ENCODE measurements around the gene ATP8B4. TPM values are rescaled to one million over a fixed set of nuclear protein-coding genes. Genes with fewer than 3 reads are reported as not detected.
A peak's percentile ranks its signal among the peaks of the same experiment; 100 is the strongest.
"Not testable (repeated sequence)": the region's sequence is repeated elsewhere in the genome, so short reads cannot be mapped to it uniquely, and the experiment has no call there.

ATP8B4 gene
- total and polyA plus RNA-seq, 5 experiments from 2014 or later: 0.18 to 0.99 TPM; not detected in 3

DNA sequence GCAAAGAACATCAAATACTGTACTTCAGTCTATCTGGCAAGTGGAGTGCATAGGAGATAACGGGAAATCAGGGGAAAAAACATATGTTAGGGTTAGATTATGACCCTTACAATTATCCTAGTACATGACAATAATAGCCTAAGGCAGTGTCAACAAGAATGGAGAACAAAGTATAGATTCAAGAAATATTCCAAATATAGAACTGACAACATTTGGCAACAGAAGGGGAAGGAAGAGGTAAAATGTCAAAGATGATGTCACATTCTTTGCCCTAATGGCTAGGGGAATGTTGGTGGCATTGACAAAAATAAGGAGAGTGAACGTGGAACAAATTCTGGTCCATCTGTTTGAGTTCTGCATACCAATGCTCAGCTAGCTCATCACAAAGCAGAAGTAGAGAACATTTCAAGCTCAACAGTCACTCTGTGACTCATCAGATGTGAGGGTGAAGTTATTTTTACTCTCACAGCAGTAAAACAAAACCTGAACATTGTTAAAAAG, 15.5 kb upstream of the ATP8B4 start:
- Mint-ChIP-seq H3K36me3 (no peaks in the 10 kb centered on the region), H3K27me3 (peaks cover 0 to 7% (median 6%) of the 10 kb centered on the region in 5 donors), H3K27ac (no peak overlapping the region), H3K4me3 (no peak overlapping the region), H3K4me1 (peaks cover 0 to 8% (median 2%) of the 10 kb centered on the region in 4 donors), H3K9me3 (peaks cover 0 to 5% (median 0%) of the 10 kb centered on the region in 9 donors)
- POLR2A ChIA-PET: no interaction called here
- DNase-seq (no peak), ATAC-seq (no peak)

- ATAC-seq, H3K36me3 Mint-ChIP-seq, H3K4me3 Mint-ChIP-seq, H3K9me3 Mint-ChIP-seq, H3K4me1 Mint-ChIP-seq, DNase-seq, POLR2A ChIA-PET: not testable (repeated sequence)
- Mint-ChIP-seq H3K27me3 (peaks cover 0 to 14% (median 8%) of the 10 kb centered on the region in 5 donors), H3K27ac (peak overlapping the region in 1 of 10 donors; percentile 11)
Measured at GRCh38 chr15:50132251-50132984, 13.4 kb upstream of the ATP8B4 start.

- no peak for DNase-seq
- no peak overlapping the region for H3K4me3 Mint-ChIP-seq
- no peaks in the 10 kb centered on the region for H3K36me3 Mint-ChIP-seq
- peaks cover 0 to 5% (median 0%) of the 10 kb centered on the region in 9 donors for H3K9me3 Mint-ChIP-seq
- H3K27ac Mint-ChIP-seq: no peak overlapping the region
- H3K4me1 Mint-ChIP-seq: peaks cover 0 to 8% (median 2%) of the 10 kb centered on the region in 4 donors
- peaks cover 0 to 14% (median 8%) of the 10 kb centered on the region in 5 donors for H3K27me3 Mint-ChIP-seq
- no peak for ATAC-seq
- POLR2A ChIA-PET: no interaction called here
Measured at GRCh38 chr15:50131617-50132016, 12.6 kb upstream of the ATP8B4 start.

- Mint-ChIP-seq H3K4me1 (no peaks in the 10 kb centered on the region), H3K36me3 (peaks cover 0 to 9% (median 4%) of the 10 kb centered on the region in 3 donors), H3K27me3 (peaks cover 0 to 13% (median 8%) of the 10 kb centered on the region in 5 donors), H3K4me3 (no peak overlapping the region), H3K9me3 (peaks cover 0 to 11% (median 7%) of the 10 kb centered on the region in 9 donors), H3K27ac (no peak overlapping the region)
- DNase-seq (no peak), ATAC-seq (no peak)
- POLR2A ChIA-PET: no interaction called here
Measured at GRCh38 chr15:50128266-50128665, 9.2 kb upstream of the ATP8B4 start.

DNA sequence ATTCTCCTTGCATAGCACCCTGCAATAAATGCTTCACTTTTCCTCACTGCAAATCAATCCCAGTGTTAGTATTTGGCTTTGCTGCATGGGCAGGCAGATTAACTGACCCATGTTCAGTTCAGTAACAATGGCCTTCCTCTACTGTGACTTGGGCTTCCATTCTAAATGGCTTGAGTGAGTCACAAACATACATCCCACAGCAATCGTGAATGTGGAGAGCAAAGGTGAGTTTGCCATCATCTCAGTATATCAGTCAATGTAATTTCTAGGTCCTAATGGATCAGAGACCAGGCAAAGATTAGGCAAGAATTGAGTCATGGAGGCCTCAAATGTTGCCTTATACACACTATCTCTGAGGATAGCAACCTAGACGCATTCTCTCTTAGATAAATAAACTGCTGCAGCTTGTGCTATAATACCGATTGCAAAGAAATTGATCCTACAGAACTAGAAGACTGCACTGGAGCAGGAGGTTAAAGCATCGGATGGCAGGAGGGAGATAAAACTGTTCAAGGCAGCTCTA, 8.3 kb upstream of the ATP8B4 start:
- Mint-ChIP-seq H3K36me3 (peaks cover 0 to 9% (median 4%) of the 10 kb centered on the region in 3 donors), H3K9me3 (peaks cover 0 to 13% (median 7%) of the 10 kb centered on the region in 9 donors), H3K27me3 (peaks cover 0 to 13% (median 5%) of the 10 kb centered on the region in 5 donors), H3K4me3 (no peak overlapping the region), H3K4me1 (no peaks in the 10 kb centered on the region), H3K27ac (no peak overlapping the region)
- DNase-seq (no peak), ATAC-seq (no peak)
- POLR2A ChIA-PET: no interaction called here

DNA sequence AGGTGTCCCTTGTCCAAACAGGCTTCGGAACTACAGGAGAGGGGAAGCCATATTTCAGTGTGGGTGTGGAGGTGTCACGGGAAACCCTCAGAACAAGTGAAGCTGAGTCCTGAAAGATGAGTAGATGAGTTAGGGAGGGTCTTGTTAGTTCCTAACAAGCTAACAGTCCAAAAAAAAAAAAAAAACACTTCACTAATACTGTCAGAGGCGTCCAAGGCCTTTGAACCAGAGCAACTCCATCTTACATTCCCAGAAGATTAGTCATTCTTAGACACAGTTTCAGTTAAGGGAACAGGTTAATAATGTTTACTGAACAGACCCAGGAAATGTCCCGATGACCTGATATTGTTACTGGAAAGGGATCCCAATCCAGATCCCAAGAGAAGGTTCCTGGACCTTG, 7.0 kb upstream of the ATP8B4 start:
- Mint-ChIP-seq H3K9me3 (peaks cover 0 to 13% (median 5%) of the 10 kb centered on the region in 9 donors), H3K27ac (no peak overlapping the region), H3K27me3 (peaks cover 0 to 13% (median 3%) of the 10 kb centered on the region in 5 donors), H3K36me3 (peaks cover 0 to 9% (median 4%) of the 10 kb centered on the region in 3 donors), H3K4me1 (no peaks in the 10 kb centered on the region), H3K4me3 (no peak overlapping the region)
- ATAC-seq: no peak
- POLR2A ChIA-PET: no interaction called here
- DNase-seq: no peak

DNA sequence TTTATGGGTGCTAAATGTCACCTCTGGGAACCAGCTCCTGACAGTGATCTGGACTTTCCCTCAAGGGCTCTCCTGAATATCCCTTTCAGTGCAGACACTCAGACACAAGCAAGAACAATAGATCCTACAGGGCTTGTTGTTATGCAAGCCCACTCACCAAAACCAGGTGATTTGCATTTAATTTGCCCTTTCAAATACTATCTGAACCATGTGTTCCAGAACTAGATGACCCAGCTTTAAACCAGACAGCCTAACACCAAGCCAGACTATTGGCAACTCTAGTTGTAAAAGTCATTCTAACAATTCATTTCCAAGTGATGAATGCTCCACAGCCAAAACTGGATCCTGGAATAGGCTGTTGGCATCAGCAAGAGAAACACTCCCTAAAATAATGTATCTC, 5.6 kb upstream of the ATP8B4 start:
- Mint-ChIP-seq H3K4me1 (peaks cover 0 to 4% (median 0%) of the 10 kb centered on the region in 4 donors), H3K27me3 (peaks cover 0 to 13% (median 2%) of the 10 kb centered on the region in 5 donors), H3K4me3 (no peak overlapping the region), H3K36me3 (peaks cover 0 to 9% (median 4%) of the 10 kb centered on the region in 3 donors), H3K27ac (no peak overlapping the region), H3K9me3 (peaks cover 0 to 13% (median 5%) of the 10 kb centered on the region in 9 donors)
- POLR2A ChIA-PET: no interaction called here
- DNase-seq (no peak), ATAC-seq (no peak)

DNA sequence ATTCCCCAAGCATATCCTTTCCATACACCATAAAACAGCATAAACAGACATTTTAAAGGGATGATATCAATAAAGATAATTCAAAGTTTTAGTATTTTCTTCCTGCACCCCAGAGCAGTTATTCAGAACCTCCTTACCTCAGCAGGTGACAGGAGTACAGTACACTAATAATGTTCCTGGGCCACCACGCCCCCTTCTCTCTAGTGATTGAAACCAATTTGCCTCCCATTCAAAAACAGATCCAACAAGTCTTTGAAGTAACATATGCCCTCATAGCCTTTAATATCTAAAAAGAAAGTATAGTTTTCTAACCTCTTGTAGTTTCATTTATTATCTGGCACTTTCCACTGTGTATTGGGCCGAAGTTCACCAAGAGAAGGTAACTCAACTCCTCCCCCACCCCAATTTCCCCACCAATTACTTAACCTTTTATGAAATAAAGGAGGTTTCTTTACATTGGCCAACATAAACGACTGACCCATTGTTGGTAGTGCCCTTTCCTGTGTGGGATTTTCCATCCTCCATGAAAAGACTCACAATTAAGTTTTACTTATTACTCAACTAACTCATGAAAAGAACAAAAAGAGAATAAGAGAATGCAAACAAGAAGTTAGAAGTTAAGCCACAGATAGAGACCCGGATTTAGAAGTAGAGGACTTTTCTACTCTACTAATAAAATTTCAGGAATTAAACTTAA, 5.0 kb upstream of the ATP8B4 start:
- H3K4me1 Mint-ChIP-seq: peaks cover 2 to 9% (median 5%) of the 10 kb centered on the region in 4 donors
- H3K36me3 Mint-ChIP-seq: peaks cover 0 to 9% (median 4%) of the 10 kb centered on the region in 3 donors
- peaks cover 0 to 8% (median 2%) of the 10 kb centered on the region in 5 donors for H3K27me3 Mint-ChIP-seq
- no peak overlapping the region for H3K27ac Mint-ChIP-seq
- POLR2A ChIA-PET: no interaction called here
- H3K9me3 Mint-ChIP-seq: peaks cover 0 to 13% (median 5%) of the 10 kb centered on the region in 9 donors
- no peak for ATAC-seq
- no peak overlapping the region for H3K4me3 Mint-ChIP-seq
- DNase-seq: no peak

GRCh38 chr15:50120729-50121128, 1.7 kb upstream of the ATP8B4 start:
- DNase-seq: no peak
- Mint-ChIP-seq H3K4me1 (peaks cover 5 to 21% (median 8%) of the 10 kb centered on the region in 4 donors), H3K27me3 (peaks cover 0 to 10% (median 3%) of the 10 kb centered on the region in 5 donors), H3K36me3 (peaks cover 0 to 14% (median 4%) of the 10 kb centered on the region in 3 donors), H3K4me3 (no peak overlapping the region), H3K27ac (no peak overlapping the region), H3K9me3 (peaks cover 0 to 24% (median 9%) of the 10 kb centered on the region in 9 donors)
- POLR2A ChIA-PET: no interaction called here
- ATAC-seq: no peak

DNA sequence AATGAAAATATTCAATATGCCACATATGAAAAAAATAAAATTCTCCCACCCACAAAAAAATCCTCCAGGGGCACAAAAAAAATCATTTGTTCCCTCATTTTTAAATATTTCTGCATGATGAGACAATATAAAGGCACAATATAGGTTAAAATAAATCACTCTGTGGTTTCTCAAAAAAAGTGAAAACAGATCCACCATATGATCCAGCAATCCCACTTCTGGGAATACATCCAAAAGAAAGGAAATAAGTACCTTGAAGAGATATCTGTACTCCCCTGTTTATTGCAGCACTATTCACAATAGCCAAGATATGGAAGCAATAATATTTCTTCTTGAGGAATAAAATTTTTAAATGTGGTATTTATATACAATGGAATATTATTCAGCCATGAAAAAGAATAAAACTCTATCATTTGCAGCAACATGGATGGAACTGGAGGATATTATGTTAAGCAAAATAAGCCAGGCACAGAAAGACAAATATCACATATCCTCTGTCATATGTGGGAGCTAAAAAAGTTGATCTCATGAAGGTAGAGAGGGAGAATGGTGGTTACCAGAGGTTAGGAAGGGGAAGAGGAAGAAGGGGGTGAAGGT, 1.5 kb downstream of the ATP8B4 start:
- DNase-seq (no peak), ATAC-seq (no peak)
- H3K27ac Mint-ChIP-seq: peak overlapping the region in 1 of 10 donors; percentile 64
- H3K27me3 Mint-ChIP-seq: peaks cover 0 to 30% (median 12%) of the 10 kb centered on the region in 5 donors
- H3K4me3 Mint-ChIP-seq: no peak overlapping the region
- peaks cover 0 to 5% (median 0%) of the 10 kb centered on the region in 3 donors for H3K36me3 Mint-ChIP-seq
- peaks cover 5 to 38% (median 8%) of the 10 kb centered on the region in 4 donors for H3K4me1 Mint-ChIP-seq
- POLR2A ChIA-PET: no interaction called here
- H3K9me3 Mint-ChIP-seq: peaks cover 0 to 11% (median 0%) of the 10 kb centered on the region in 9 donors

- peaks cover 0 to 11% (median 0%) of the 10 kb centered on the region in 9 donors for H3K9me3 Mint-ChIP-seq
- H3K27ac Mint-ChIP-seq: no peak overlapping the region
- H3K27me3 Mint-ChIP-seq: peaks cover 2 to 37% (median 14%) of the 10 kb centered on the region in 5 donors
- peaks cover 0 to 5% (median 0%) of the 10 kb centered on the region in 3 donors for H3K36me3 Mint-ChIP-seq
- H3K4me3 Mint-ChIP-seq: peak overlapping the region in 1 of 10 donors; percentile 2
- no peak for ATAC-seq
- POLR2A ChIA-PET: no interaction called here
- H3K4me1 Mint-ChIP-seq: peaks cover 5 to 42% (median 8%) of the 10 kb centered on the region in 4 donors
- DNase-seq: no peak
Measured at GRCh38 chr15:50116477-50116876, 2.6 kb downstream of the ATP8B4 start.

DNA sequence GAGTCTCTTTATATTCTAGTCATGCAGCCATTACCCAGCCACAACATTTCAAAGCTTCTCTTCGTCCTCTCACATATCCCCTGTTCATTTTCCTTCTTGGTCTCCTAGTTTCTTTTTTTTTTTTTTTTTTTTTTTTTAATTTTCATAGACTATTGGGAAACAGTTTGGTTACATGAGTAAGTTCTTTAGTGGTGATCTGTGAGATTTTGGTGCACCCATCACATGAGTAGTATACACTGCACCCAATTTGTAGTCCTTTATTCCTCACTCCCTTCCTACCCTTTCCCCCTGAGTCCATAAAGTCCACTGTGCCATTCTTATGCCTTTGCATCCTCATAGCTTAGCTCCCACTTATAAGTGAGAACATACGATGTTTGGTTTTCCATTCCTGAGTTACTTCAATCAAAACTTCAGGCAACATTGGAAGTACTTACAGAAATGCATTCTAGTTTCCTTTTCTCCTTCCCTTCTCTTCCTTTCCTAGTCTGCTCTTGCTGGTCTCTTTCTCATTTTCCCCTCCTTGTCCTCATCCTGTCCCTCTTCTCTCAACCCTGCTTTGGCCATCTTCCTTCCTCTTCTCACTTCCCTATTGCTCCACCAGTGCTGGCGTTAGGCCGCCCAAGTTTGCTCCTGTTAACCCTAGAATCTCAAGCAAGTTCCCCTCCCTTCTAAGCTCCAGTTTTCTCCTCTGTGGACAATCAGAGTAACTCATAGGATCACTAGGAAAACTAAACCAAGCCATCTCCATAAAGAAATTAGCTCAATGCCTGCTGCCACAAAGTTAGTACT, 4.8 kb downstream of the ATP8B4 start:
- Mint-ChIP-seq H3K27me3 (peaks cover 3 to 37% (median 14%) of the 10 kb centered on the region in 5 donors), H3K36me3 (peaks cover 0 to 5% (median 0%) of the 10 kb centered on the region in 3 donors), H3K4me1 (peaks cover 5 to 53% (median 17%) of the 10 kb centered on the region in 4 donors), H3K9me3 (peaks cover 0 to 11% (median 0%) of the 10 kb centered on the region in 9 donors), H3K27ac (no peak overlapping the region), H3K4me3 (no peak overlapping the region)
- DNase-seq: no peak
- no peak for ATAC-seq
- POLR2A ChIA-PET: no interaction called here
